Large intestine (tissue), 3 donors: Measurements from ENCODE around the gene UBAC2. TPM values are rescaled to one million over a fixed set of nuclear protein-coding genes. Genes with fewer than 3 reads are reported as not detected.
"Not testable (repeated sequence)": the region's sequence is repeated elsewhere in the genome, so short reads cannot be mapped to it uniquely, and the experiment has no call there.

Experiments
- DNase-seq, 2 donors: peaks; one replicate each; pipeline versions ENCODE4 v3.0.0 to v3.0.0-alpha.2; 2013
- H3K27ac ChIP-seq: one replicate; pipeline ENCODE4 v1.5.1; 2013; ENCODE audit warnings: low read length
- H3K27me3 ChIP-seq: 2 replicates; pipeline ENCODE4 v1.6.1; 2013; ENCODE audit warnings: low read length; ENCODE audit not compliant: control insufficient read depth, insufficient read depth
- H3K36me3 ChIP-seq: 2 replicates; pipeline ENCODE4 v1.6.1; 2013; ENCODE audit warnings: low read length; ENCODE audit not compliant: control insufficient read depth, insufficient read depth
- H3K4me1 ChIP-seq: one replicate; pipeline ENCODE4 v1.6.1; 2013; ENCODE audit warnings: low read length; ENCODE audit not compliant: control insufficient read depth, insufficient read depth
- H3K4me3 ChIP-seq: one replicate; pipeline ENCODE4 v1.5.1; 2013; ENCODE audit warnings: low read length
- H3K9me3 ChIP-seq: one replicate; pipeline ENCODE4 v1.6.1; 2013; ENCODE audit warnings: mild to moderate bottlenecking, low read depth, low read length, moderate library complexity; ENCODE audit not compliant: control insufficient read depth
- WGBS: methylation state at CpG from one replicate; pipeline ENCODE4 v1.1.5; 2013; ENCODE audit warnings: low lambda C conversion rate; ENCODE audit not compliant: insufficient coverage; 5-methylcytosine and 5-hydroxymethylcytosine counted together
- polyA plus RNA-seq: library from polyadenylated mRNA; unstranded; fragments of 120-200 nt; gene quantifications from one replicate; pipeline ENCODE4 v1.2.1, GENCODE V29; 2013

The UBAC2 gene
- polyA plus RNA-seq, 1 donor = 77.8 TPM

DNA sequence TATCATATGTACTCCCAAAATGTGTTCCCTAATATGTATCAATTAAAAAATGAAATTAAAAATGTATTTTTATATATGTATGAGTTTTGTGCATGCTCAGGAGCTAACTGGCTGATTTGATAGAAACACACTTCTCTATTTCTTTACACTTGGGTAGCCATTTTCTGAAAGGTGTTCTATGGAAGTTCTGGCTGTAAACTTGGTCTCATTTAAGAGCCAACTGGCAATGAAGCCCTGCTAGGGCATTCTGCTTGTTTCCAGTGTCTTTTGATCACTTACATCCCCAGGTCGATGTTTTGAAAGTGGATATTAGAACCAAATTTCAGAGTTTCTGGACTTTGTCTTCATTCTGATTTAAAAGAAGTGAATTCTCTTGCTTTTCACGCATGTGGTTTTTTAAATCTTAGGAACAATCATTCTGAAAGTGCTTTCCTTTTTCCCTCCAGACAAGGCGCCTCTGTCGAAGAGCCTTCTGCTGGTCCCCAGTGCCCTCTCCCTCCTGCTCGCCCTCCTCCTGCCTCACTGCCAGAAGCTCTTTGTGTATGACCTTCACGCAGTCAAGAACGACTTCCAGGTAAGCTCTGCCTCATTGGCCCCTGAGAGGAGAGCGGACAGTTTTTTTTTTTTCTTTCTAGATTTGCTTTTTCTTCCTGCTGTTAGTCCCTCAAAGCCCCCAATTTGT lies 37.5 kb downstream of the UBAC2 start:
- H3K4me1 ChIP-seq = no peaks in the 10 kb centered on the region
- peaks cover 2% of the 10 kb centered on the region for H3K9me3 ChIP-seq
- no peak for DNase-seq
- H3K4me3 ChIP-seq = no peak overlapping the region
- H3K36me3 ChIP-seq = peaks cover 25% of the 10 kb centered on the region
- no peaks in the 10 kb centered on the region for H3K27me3 ChIP-seq
- no peak overlapping the region for H3K27ac ChIP-seq
- WGBS = 90% methylated on average over 2 of the region's 8 CpGs

DNA sequence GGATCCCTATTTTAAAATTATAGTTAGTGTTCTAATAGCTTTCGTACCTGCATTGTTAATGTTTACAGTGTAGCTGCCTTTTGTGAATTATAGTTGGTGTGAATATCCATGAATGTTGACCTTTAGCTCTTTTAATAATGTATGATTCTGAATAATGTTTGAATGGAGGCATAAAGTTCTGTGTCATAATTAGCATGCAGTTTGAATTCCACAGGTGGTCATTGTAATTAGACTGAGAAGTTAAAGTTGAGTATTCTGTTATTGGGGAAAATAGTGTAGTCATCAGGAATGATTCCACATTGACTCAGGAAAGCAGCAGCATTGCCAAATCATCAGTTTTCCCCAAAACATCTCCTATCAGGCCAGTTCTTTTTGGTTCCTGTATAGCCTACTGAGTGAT lies 45.4 kb downstream of the UBAC2 start:
- Histone ChIP-seq H3K27ac (no peak overlapping the region), H3K36me3 (peaks cover 12% of the 10 kb centered on the region), H3K9me3 (peaks cover 2% of the 10 kb centered on the region), H3K4me1 (no peaks in the 10 kb centered on the region), H3K4me3 (no peak overlapping the region), H3K27me3 (no peaks in the 10 kb centered on the region)
- no peak for DNase-seq
- no CpG with 5 or more reads among the region's 1 CpG for WGBS

- H3K27ac ChIP-seq, DNase-seq, H3K27me3 ChIP-seq, H3K4me1 ChIP-seq, H3K9me3 ChIP-seq, H3K4me3 ChIP-seq: not testable (repeated sequence)
- H3K36me3 ChIP-seq = peaks cover 12% of the 10 kb centered on the region
- 100% methylated on average over 1 of the region's 3 CpGs for WGBS
These were observed 48.5 kb downstream of the UBAC2 start for GRCh38 chr13:99249178-99249577.

DNA sequence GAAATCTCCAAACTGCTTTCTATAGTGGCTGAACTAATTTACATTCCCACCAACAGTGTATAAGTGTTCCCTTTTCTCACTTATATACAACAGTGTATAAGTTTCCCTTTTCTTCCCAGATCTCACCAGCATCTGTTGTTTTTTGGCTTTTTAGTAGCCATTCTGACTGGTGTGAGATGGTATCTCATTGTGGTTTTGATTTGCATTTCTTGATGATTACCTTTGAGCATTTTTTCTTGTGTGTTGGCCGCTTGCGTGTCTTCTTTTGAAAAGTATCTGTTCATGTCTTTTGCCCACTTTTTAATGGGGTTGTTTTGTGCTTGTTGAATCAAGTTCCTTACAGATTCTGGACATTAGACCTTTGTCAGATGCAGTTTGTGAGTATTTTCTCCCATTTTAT lies 49.0 kb downstream of the UBAC2 start:
- peaks cover 12% of the 10 kb centered on the region for H3K36me3 ChIP-seq
- not testable (repeated sequence) for DNase-seq, H3K27me3 ChIP-seq, H3K4me1 ChIP-seq, H3K9me3 ChIP-seq, H3K27ac ChIP-seq, H3K4me3 ChIP-seq
- WGBS = 100% methylated on average over 1 of the region's 2 CpGs

DNA sequence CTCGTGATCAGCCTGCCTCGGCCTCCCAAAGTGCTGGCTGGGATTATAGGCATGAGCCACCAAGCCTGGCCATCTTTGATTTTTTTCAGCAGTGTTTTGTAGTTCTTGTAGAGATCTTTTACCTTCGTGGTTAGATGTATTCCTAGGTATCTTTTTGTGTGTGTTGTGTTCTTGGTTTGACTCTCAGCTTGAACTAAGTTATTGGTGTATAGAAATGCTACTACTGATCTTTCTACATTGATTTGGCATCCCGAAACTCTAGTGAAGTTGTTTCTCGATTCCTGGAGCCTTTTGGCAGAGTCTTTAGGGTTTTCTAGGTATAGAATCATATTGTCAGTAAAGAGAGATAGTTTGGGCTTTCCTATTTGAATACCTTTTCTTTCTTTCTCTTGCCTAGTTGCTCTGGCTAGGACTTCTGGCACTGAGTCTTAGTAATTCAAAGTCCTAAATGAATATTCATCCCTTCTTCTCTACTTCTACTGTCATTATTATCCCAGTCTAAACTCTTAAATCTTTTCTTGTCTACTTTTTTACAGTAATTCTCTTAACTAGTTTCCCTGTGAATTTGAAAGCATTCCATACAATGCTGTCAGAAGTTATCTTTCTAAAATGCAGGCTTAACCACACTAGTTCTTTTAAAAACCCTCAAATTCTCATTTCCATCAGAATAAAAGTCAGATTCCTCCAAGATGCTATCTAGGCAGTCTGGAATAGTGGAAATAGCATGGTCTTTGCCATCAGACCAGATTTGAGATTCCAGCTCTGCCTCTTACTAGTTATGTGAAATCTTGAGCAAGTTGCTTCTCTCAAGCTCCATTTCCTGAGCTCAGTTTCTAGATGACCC lies 50.5 kb downstream of the UBAC2 start:
- WGBS = no CpG with 5 or more reads among the region's 5 CpGs
- no peaks in the 10 kb centered on the region for H3K27me3 ChIP-seq
- H3K27ac ChIP-seq = no peak overlapping the region
- no peaks in the 10 kb centered on the region for H3K4me1 ChIP-seq
- no peak overlapping the region for H3K4me3 ChIP-seq
- H3K36me3 ChIP-seq = peaks cover 18% of the 10 kb centered on the region
- H3K9me3 ChIP-seq = no peaks in the 10 kb centered on the region
- DNase-seq = no peak

GRCh38 chr13:99251921-99252320 lies 51.3 kb downstream of the UBAC2 start:
- WGBS = 83% methylated on average over 1 of the region's 4 CpGs
- H3K36me3 ChIP-seq = peaks cover 20% of the 10 kb centered on the region
- no peaks in the 10 kb centered on the region for H3K9me3 ChIP-seq
- H3K4me3 ChIP-seq = no peak overlapping the region
- no peaks in the 10 kb centered on the region for H3K27me3 ChIP-seq
- no peaks in the 10 kb centered on the region for H3K4me1 ChIP-seq
- H3K27ac ChIP-seq = no peak overlapping the region
- DNase-seq = no peak

GRCh38 chr13:99254830-99255229 lies 54.2 kb downstream of the UBAC2 start:
- DNase-seq = no peak
- no peak overlapping the region for H3K4me3 ChIP-seq
- no peak overlapping the region for H3K27ac ChIP-seq
- WGBS = no CpG with 5 or more reads among the region's 14 CpGs
- H3K36me3 ChIP-seq = peaks cover 15% of the 10 kb centered on the region
- H3K4me1 ChIP-seq = no peaks in the 10 kb centered on the region
- H3K27me3 ChIP-seq = no peaks in the 10 kb centered on the region
- H3K9me3 ChIP-seq = no peaks in the 10 kb centered on the region

GRCh38 chr13:99255271-99255670 lies 54.6 kb downstream of the UBAC2 start:
- no peaks in the 10 kb centered on the region for H3K4me1 ChIP-seq
- no peak overlapping the region for H3K27ac ChIP-seq
- no CpG with 5 or more reads among the region's 10 CpGs for WGBS
- no peaks in the 10 kb centered on the region for H3K9me3 ChIP-seq
- H3K36me3 ChIP-seq = peaks cover 15% of the 10 kb centered on the region
- H3K27me3 ChIP-seq = no peaks in the 10 kb centered on the region
- DNase-seq = no peak
- H3K4me3 ChIP-seq = no peak overlapping the region

DNA sequence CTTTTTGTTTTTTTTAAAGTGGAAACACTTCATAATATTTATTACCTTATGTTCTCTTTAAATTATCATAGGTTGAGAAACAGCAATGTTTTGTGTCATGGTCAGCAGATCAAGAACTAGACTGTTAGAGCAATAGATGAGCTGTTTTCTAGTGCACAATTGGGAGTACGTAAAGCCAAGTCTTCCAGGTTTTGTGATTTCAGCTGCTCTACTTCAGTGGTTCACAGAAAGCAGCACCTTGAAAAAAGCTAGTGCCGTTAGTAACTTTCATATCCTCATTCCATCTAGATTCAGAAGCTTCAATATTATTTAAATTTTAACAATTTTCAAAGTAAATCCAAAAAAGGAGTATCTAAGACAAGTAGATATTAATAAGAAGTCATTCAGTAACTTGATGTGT lies 55.6 kb downstream of the UBAC2 start:
- no peak for DNase-seq
- no peak overlapping the region for H3K4me3 ChIP-seq
- peaks cover 15% of the 10 kb centered on the region for H3K36me3 ChIP-seq
- no CpG with 5 or more reads among the region's 2 CpGs for WGBS
- H3K4me1 ChIP-seq = no peaks in the 10 kb centered on the region
- no peak overlapping the region for H3K27ac ChIP-seq
- H3K27me3 ChIP-seq = no peaks in the 10 kb centered on the region
- no peaks in the 10 kb centered on the region for H3K9me3 ChIP-seq

GRCh38 chr13:99256709-99257108 lies 56.1 kb downstream of the UBAC2 start:
- no peak for DNase-seq
- Histone ChIP-seq H3K27ac (no peak overlapping the region), H3K4me3 (no peak overlapping the region), H3K4me1 (no peaks in the 10 kb centered on the region), H3K36me3 (peaks cover 15% of the 10 kb centered on the region), H3K9me3 (no peaks in the 10 kb centered on the region), H3K27me3 (no peaks in the 10 kb centered on the region)
- 100% methylated on average over 2 of the region's 3 CpGs for WGBS
